Activated CD4-positive, alpha-beta T cell treated with anti-CD3 and anti-CD28 coated beads, Interleukin-2, amount 10 ng/mL, durations not matched to agents 24 days and 14 days (primary cell): ENCODE data around the gene MEPCE. TPM values are rescaled to one million over a fixed set of nuclear protein-coding genes. Genes with fewer than 3 reads are reported as not detected.
"Not testable (repeated sequence)": the region's sequence is repeated elsewhere in the genome, so short reads cannot be mapped to it uniquely, and the experiment has no call there.

ENCODE experiments used
- DNase-seq: peaks from one replicate; pipeline ENCODE4 v3.0.0; 2022
- H3K27ac Mint-ChIP-seq: one replicate; pipeline ENCODE4 v1.8.0; 2022; ENCODE audit warnings: mild to moderate bottlenecking, mixed read lengths
- H3K27me3 Mint-ChIP-seq: one replicate; pipeline ENCODE4 v1.8.0; 2022; ENCODE audit warnings: mixed read lengths
- H3K36me3 Mint-ChIP-seq: one replicate; pipeline ENCODE4 v1.8.0; 2022; ENCODE audit warnings: low read depth, mild to moderate bottlenecking, mixed read lengths
- H3K4me1 Mint-ChIP-seq: one replicate; pipeline ENCODE4 v1.8.0; 2021; ENCODE audit warnings: mixed read lengths
- H3K4me3 Mint-ChIP-seq: one replicate; pipeline ENCODE4 v1.8.0; 2022; ENCODE audit warnings: mild to moderate bottlenecking, moderate library complexity, mixed read lengths
- H3K9me3 Mint-ChIP-seq: one replicate; pipeline ENCODE4 v1.8.0; 2021; ENCODE audit warnings: mixed read lengths
- intact Hi-C: fragments of 100-400 bp; cut with micrococcal nuclease; formaldehyde crosslinking; loops from one replicate; pipeline ENCODE4 v1.15.1; 2023
- total RNA-seq: library from RNA; stranded (reverse); gene quantifications from 2 replicates; pipeline ENCODE4 v1.2.3, GENCODE V29; 2022

Gene MEPCE
- total RNA-seq, 1 donor from 2014 or later, result 55.8 TPM

- peak overlapping the region; percentile 25 for H3K27ac Mint-ChIP-seq
Measured at GRCh38 chr7:100446040-100446439, 16.4 kb downstream of the MEPCE start.

GRCh38 chr7:100447363-100447762, 17.7 kb downstream of the MEPCE start:
- H3K36me3 Mint-ChIP-seq, H3K27ac Mint-ChIP-seq, H3K27me3 Mint-ChIP-seq, H3K9me3 Mint-ChIP-seq, DNase-seq, H3K4me3 Mint-ChIP-seq, intact Hi-C loops: not testable (repeated sequence)
- peaks cover 26% of the 10 kb centered on the region for H3K4me1 Mint-ChIP-seq

More at GRCh38 chr7:100446040-100446439, 16.4 kb downstream of the MEPCE start:
- Mint-ChIP-seq H3K9me3 (no peaks in the 10 kb centered on the region), H3K4me1 (peaks cover 28% of the 10 kb centered on the region), H3K36me3 (no peaks in the 10 kb centered on the region), H3K4me3 (no peak overlapping the region), H3K27me3 (no peaks in the 10 kb centered on the region)
- no peak for DNase-seq
- intact Hi-C loops, result no loop called here

- no peak overlapping the region for H3K27ac Mint-ChIP-seq
- no peaks in the 10 kb centered on the region for H3K9me3 Mint-ChIP-seq
- H3K27me3 Mint-ChIP-seq, result no peaks in the 10 kb centered on the region
- no peaks in the 10 kb centered on the region for H3K36me3 Mint-ChIP-seq
- H3K4me3 Mint-ChIP-seq, result no peak overlapping the region
- DNase-seq, result no peak
- intact Hi-C loops, result no loop called here
- peaks cover 22% of the 10 kb centered on the region for H3K4me1 Mint-ChIP-seq
Measured at GRCh38 chr7:100449190-100449795, 19.7 kb downstream of the MEPCE start.

DNA sequence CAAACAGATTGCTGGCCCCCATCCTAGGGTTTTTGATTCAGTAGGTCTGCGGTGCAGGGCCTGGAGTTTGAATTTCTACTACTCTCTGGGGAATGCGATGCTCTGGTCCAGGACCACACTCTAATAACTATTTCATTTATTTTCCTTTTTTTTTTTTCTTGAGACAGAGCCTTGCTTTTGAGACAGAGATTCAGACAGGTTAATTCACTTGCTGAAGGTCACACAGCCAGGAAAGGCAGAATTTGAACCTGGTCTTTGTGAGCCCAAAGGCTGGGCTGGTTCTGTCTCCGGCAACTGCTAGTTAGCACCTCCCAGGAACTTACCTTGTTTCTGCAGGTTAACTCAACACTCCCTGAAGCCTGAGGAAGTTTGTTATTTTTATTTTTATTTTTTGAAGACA, 22.9 kb downstream of the MEPCE start:
- H3K27ac Mint-ChIP-seq, result no peak overlapping the region
- peaks cover 2% of the 10 kb centered on the region for H3K36me3 Mint-ChIP-seq
- no peaks in the 10 kb centered on the region for H3K27me3 Mint-ChIP-seq
- no peak overlapping the region for H3K4me3 Mint-ChIP-seq
- intact Hi-C loops, result no loop called here
- no peaks in the 10 kb centered on the region for H3K9me3 Mint-ChIP-seq
- no peak for DNase-seq
- H3K4me1 Mint-ChIP-seq, result peaks cover 16% of the 10 kb centered on the region

DNA sequence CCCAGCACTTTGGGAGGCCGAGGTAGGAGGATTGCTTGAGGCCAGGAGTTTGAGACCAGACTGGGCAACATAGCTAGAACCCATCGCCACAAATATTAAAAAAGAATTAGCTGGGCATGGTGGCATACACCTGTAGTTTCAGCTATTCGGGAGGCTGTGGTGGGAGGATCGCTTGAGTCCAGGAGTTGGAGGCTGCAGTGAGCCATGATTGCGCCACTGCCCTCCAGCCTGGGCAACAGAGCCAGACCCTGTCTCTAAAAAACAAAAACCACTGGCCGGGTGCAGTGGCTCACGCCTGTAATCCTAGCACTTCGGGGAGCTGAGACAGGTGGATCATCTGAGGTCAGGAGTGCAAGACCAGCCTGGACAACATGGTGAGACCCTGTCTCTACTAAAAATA, 24.2 kb downstream of the MEPCE start:
- DNase-seq, H3K4me3 Mint-ChIP-seq, intact Hi-C loops, H3K27me3 Mint-ChIP-seq, H3K27ac Mint-ChIP-seq, H3K36me3 Mint-ChIP-seq, H3K9me3 Mint-ChIP-seq: not testable (repeated sequence)
- peaks cover 18% of the 10 kb centered on the region for H3K4me1 Mint-ChIP-seq

- intact Hi-C loops, result no loop called here
- Mint-ChIP-seq H3K27me3 (no peaks in the 10 kb centered on the region), H3K36me3 (peaks cover 10% of the 10 kb centered on the region), H3K4me1 (peaks cover 18% of the 10 kb centered on the region), H3K4me3 (no peak overlapping the region), H3K9me3 (no peaks in the 10 kb centered on the region), H3K27ac (no peak overlapping the region)
- no peak for DNase-seq
Measured at GRCh38 chr7:100455206-100455605, 25.6 kb downstream of the MEPCE start.

GRCh38 chr7:100456562-100456961, 26.9 kb downstream of the MEPCE start:
- no peaks in the 10 kb centered on the region for H3K27me3 Mint-ChIP-seq
- peaks cover 11% of the 10 kb centered on the region for H3K4me1 Mint-ChIP-seq
- no peak overlapping the region for H3K4me3 Mint-ChIP-seq
- peaks cover 16% of the 10 kb centered on the region for H3K36me3 Mint-ChIP-seq
- DNase-seq, result no peak
- H3K9me3 Mint-ChIP-seq, result no peaks in the 10 kb centered on the region
- H3K27ac Mint-ChIP-seq, result no peak overlapping the region
- intact Hi-C loops, result no loop called here

- intact Hi-C loops, result no loop called here
- H3K4me1 Mint-ChIP-seq, result peaks cover 11% of the 10 kb centered on the region
- no peaks in the 10 kb centered on the region for H3K9me3 Mint-ChIP-seq
- H3K27ac Mint-ChIP-seq, result no peak overlapping the region
- H3K36me3 Mint-ChIP-seq, result peaks cover 17% of the 10 kb centered on the region
- H3K4me3 Mint-ChIP-seq, result no peak overlapping the region
- no peaks in the 10 kb centered on the region for H3K27me3 Mint-ChIP-seq
- no peak for DNase-seq
Measured at GRCh38 chr7:100457033-100457432, 27.4 kb downstream of the MEPCE start.

- Mint-ChIP-seq H3K9me3 (no peaks in the 10 kb centered on the region), H3K27ac (no peak within 1 kb of the TSS)
Measured at GRCh38 chr7:100464210-100464660, 34.6 kb downstream of the MEPCE start, which contains the start of gene SPACDR. TSS of gene SPACDR (minus strand) at chr7:100464260. CDS start at chr7:100464025, 235 bp downstream.

GRCh38 chr7:100464791-100465190, 35.2 kb downstream of the MEPCE start:
- Mint-ChIP-seq H3K4me3 (no peak overlapping the region), H3K27me3 (no peaks in the 10 kb centered on the region), H3K27ac (no peak overlapping the region), H3K36me3 (peaks cover 38% of the 10 kb centered on the region), H3K9me3 (no peaks in the 10 kb centered on the region), H3K4me1 (peaks cover 7% of the 10 kb centered on the region)
- intact Hi-C loops, result no loop called here
- no peak for DNase-seq

More at GRCh38 chr7:100464210-100464660, 34.6 kb downstream of the MEPCE start, which contains the start of gene SPACDR:
- Mint-ChIP-seq H3K4me1 (peaks cover 4% of the 10 kb centered on the region), H3K4me3 (no peak within 1 kb of the TSS), H3K27me3 (no peaks in the 10 kb centered on the region), H3K36me3 (peaks cover 39% of the 10 kb centered on the region)
- intact Hi-C loops, result no loop called here
- no peak for DNase-seq

DNA sequence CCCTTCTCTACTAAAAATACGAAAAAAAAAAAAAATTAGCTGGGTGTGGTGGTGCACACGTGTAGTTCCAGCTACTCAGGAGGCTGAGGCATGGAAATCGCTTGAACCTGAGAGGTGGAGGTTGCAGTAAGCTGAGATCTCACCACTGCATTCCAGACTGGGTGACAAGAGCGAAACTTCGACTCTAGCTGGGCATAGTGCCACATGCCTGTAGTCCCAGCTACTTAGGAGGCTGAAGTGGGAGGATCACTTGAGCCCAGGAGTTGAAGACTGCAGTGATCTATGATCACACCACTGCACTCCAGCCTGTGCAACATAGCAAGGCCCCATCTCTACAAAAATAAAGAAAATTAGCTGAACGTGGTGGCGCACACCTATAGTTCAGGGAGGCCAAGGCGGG, 35.7 kb downstream of the MEPCE start:
- H3K27ac Mint-ChIP-seq, result peak overlapping the region; percentile 11
- H3K4me3 Mint-ChIP-seq, result no peak overlapping the region
- H3K9me3 Mint-ChIP-seq, result no peaks in the 10 kb centered on the region
- intact Hi-C loops, result no loop called here
- H3K27me3 Mint-ChIP-seq, result no peaks in the 10 kb centered on the region
- DNase-seq, result no peak
- H3K36me3 Mint-ChIP-seq, result peaks cover 40% of the 10 kb centered on the region
- H3K4me1 Mint-ChIP-seq, result peaks cover 8% of the 10 kb centered on the region

GRCh38 chr7:100465702-100466311, 36.2 kb downstream of the MEPCE start:
- H3K27ac Mint-ChIP-seq, result no peak overlapping the region

GRCh38 chr7:100466653-100467605, 37.3 kb downstream of the MEPCE start:
- intact Hi-C loops, result no loop called here
- Mint-ChIP-seq H3K36me3 (peaks cover 41% of the 10 kb centered on the region), H3K27ac (no peak overlapping the region), H3K4me1 (peaks cover 10% of the 10 kb centered on the region), H3K27me3 (no peaks in the 10 kb centered on the region), H3K9me3 (no peaks in the 10 kb centered on the region), H3K4me3 (no peak overlapping the region)
- DNase-seq, result no peak

More at GRCh38 chr7:100465702-100466311, 36.2 kb downstream of the MEPCE start:
- Mint-ChIP-seq H3K27me3 (no peaks in the 10 kb centered on the region), H3K36me3 (peaks cover 38% of the 10 kb centered on the region), H3K9me3 (no peaks in the 10 kb centered on the region), H3K4me3 (no peak overlapping the region), H3K4me1 (peaks cover 8% of the 10 kb centered on the region)
- no peak for DNase-seq
- intact Hi-C loops, result no loop called here
